Measurements from ENCODE around the gene GAL. TPM values are rescaled to one million over a fixed set of nuclear protein-coding genes. Genes with fewer than 3 reads are reported as not detected.

The GAL gene
- total RNA-seq, 1 experiment from 2014 or later: not detected

- DNase-seq (ENCODE audit: low read depth): no peak
These were observed 23.2 kb downstream of the GAL start for GRCh38 chr11:68707527-68707926.

GRCh38 chr11:68709062-68709461 lies 24.7 kb downstream of the GAL start:
- no peak for DNase-seq (ENCODE audit: low read depth)

DNA sequence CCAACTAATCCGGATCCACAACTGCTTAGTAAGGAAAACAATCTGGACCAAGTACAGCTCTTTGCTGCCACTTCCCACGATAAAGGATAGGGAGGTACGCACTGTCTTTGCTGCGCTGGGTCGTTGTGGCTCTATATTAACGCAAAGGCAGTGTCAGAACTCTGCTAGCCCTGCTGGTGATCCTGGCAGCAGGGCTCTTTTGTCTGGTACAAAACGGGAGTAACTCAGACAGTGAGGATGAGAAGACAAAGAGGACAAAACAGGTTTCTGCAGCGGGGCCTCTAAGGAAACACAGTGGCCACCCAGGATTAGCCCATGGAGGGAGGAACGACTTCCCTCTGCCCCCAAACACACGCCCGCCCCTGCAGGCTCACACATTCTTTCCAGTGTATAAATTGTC lies 26.1 kb downstream of the GAL start:
- DNase-seq (ENCODE audit: low read depth): no peak

DNA sequence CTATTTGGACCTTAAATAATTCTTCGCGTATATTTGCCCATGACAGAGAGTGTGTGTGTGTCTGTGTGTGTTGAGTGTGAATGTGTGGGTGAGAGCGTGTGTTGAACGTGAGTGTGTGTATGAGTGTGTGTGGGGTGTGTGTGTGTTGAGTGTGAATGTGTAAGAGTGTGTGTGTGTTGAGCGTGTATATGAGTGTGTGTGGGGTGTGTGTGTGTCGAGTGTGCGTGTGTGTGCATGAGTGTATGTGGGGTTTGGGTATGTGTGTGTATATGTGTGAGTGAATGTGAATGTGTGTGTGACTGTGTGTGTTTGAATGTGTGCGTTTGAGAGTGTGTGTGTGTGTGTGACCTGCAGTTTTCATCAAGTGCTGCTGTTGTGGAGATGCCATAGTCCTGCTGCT lies 26.8 kb downstream of the GAL start:
- no peak for DNase-seq (ENCODE audit: low read depth)

DNA sequence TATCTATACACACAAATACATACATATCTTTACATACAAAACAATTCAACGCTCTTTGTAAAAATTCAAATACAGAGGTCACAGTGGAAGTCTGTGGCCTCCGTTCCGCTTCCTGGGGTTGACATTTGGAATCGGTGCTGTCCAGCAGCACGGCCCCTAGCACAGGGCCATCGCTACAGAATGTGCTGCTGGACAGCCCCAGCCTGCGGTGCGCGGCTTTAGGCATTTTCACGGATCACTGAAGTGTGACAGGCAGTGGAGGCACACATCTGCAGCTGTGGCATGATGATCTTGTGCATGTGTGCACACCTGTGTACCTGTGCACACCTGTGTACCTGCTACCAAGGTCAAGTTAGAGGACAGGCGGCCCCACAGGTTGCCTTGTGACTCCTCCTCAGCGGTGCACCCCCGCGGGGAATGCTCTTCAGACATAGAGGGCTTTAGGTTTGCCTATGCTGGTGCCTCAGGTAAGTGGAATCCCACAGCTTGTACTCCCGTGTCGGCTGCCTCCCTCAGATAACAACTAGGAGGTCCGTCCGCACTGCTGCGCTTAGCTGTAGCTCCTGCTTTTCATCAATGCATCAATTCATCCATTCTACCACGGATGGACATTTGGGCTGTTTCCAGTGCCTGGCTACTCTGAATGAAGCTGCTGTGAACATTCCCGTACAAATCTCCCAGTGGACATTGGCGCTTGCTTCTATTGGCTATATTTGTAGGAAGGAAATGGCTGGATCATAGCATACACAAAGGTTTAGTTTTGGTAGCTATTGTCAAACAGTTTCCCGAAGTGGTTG lies 29.9 kb downstream of the GAL start:
- DNase-seq (ENCODE audit: low read depth): no peak

- DNase-seq (ENCODE audit: low read depth): no peak
These were observed 31.2 kb downstream of the GAL start for GRCh38 chr11:68715456-68716122.

- DNase-seq (ENCODE audit: low read depth): no peak
These were observed 36.7 kb downstream of the GAL start for GRCh38 chr11:68721075-68721474.

DNA sequence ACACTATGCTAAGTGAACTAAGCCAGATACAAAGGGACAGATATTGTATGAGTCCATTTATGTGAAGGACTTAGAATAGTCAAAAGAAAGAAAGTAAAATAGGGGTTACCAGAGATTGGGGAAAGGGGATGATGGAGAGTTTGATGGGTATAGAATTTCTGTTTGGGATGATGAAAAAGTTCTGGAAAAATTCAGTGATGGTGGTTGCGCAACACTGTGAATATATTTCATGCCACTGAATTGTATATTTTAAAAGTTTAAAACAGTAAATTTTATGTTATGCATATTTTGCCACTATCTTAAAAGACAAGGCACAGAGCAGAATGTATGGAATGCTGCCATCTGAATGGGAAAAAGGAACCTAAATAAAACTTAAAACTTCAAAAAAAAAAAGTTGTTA lies 37.8 kb downstream of the GAL start:
- no peak for DNase-seq (ENCODE audit: low read depth)

- DNase-seq (ENCODE audit: low read depth): no peak
These were observed 39.9 kb downstream of the GAL start for GRCh38 chr11:68724293-68724692.

- DNase-seq (ENCODE audit: low read depth): peak; percentile 21
These were observed 43.4 kb downstream of the GAL start for GRCh38 chr11:68727783-68728182.

DNA sequence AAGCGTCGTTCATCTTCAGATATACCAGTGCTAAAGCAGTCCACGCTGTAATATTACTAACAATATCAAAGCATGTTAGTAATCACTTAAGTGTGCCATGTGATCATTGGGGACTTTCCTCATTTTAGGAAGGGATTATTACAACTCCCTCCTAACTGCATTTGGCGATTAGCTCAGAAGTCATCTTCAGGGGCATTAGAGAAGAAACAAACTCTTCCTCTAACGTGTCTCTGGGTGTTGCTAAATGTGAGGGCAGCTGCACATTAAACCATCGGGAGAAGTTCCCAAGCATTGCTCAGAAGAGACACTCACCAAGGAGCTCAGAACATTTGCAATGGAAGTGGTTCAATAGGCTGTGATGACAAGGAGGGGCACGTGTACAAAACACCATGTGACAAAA lies 49.8 kb downstream of the GAL start:
- DNase-seq (ENCODE audit: low read depth): no peak

GRCh38 chr11:68735125-68735524 lies 50.8 kb downstream of the GAL start:
- DNase-seq (ENCODE audit: low read depth): no peak

- no peak for DNase-seq (ENCODE audit: low read depth)
These were observed 51.3 kb downstream of the GAL start for GRCh38 chr11:68735646-68736045.

Other genes starting within 250 kb of the GAL start
- gene PPP6R3, start 223.8 kb upstream of the GAL start, total RNA-seq (2014; rRNA removed; shearing (Covaris generic)): 67.4 and 104 TPM in 2 replicates
- gene TESMIN, start 67.0 kb downstream of the GAL start, total RNA-seq (2014; rRNA removed; shearing (Covaris generic)): 5.5 and 12.8 TPM in 2 replicates
- gene CPT1A, start 157.4 kb downstream of the GAL start, total RNA-seq (2014; rRNA removed; shearing (Covaris generic)): 15.0 and 24.1 TPM in 2 replicates
- gene MRPL21, start 219.3 kb downstream of the GAL start, total RNA-seq (2014; rRNA removed; shearing (Covaris generic)): 59.6 and 75.3 TPM in 2 replicates
- gene IGHMBP2, start 219.3 kb downstream of the GAL start, total RNA-seq (2014; rRNA removed; shearing (Covaris generic)): 3.3 and 9.4 TPM in 2 replicates

Data from M059J (cell line).